ENCODE measurements around the gene SEC23IP. TPM values are rescaled to one million over a fixed set of nuclear protein-coding genes. Genes with fewer than 3 reads are reported as not detected.

The SEC23IP gene
- total RNA-seq, 1 donor from 2014 or later, result 75.6 TPM

GRCh38 chr10:119852822-119853221, 39.7 kb upstream of the SEC23IP start:
- Mint-ChIP-seq H3K9me3 (ENCODE audit: low read depth) (no peaks in the 10 kb centered on the region), H3K27me3 (no peaks in the 10 kb centered on the region), H3K36me3 (ENCODE audit: insufficient read depth) (peaks cover 15% of the 10 kb centered on the region), H3K4me3 (ENCODE audit: low read depth) (no peak overlapping the region), H3K4me1 (ENCODE audit: low read depth) (no peaks in the 10 kb centered on the region), H3K27ac (no peak overlapping the region)
- no peak for TF ChIP-seq CTCF (IDR thresholded peaks at IDR 0.05; ENCODE audit: unreplicated experiment)
- no peak for DNase-seq (ENCODE audit: low spot score, unreplicated experiment)

GRCh38 chr10:119853574-119853973, 39.0 kb upstream of the SEC23IP start:
- Mint-ChIP-seq H3K4me1 (ENCODE audit: low read depth) (no peaks in the 10 kb centered on the region), H3K36me3 (ENCODE audit: insufficient read depth) (peaks cover 13% of the 10 kb centered on the region), H3K27ac (no peak overlapping the region), H3K4me3 (ENCODE audit: low read depth) (no peak overlapping the region), H3K27me3 (no peaks in the 10 kb centered on the region), H3K9me3 (ENCODE audit: low read depth) (no peaks in the 10 kb centered on the region)
- TF ChIP-seq CTCF (IDR thresholded peaks at IDR 0.05; ENCODE audit: unreplicated experiment), result no peak
- no peak for DNase-seq (ENCODE audit: low spot score, unreplicated experiment)

GRCh38 chr10:119858063-119858462, 34.5 kb upstream of the SEC23IP start:
- TF ChIP-seq CTCF (IDR thresholded peaks at IDR 0.05; ENCODE audit: unreplicated experiment), result no peak
- Mint-ChIP-seq H3K27ac (no peak overlapping the region), H3K4me3 (ENCODE audit: low read depth) (no peak overlapping the region), H3K27me3 (no peaks in the 10 kb centered on the region), H3K9me3 (ENCODE audit: low read depth) (no peaks in the 10 kb centered on the region), H3K4me1 (ENCODE audit: low read depth) (peaks cover 2% of the 10 kb centered on the region), H3K36me3 (ENCODE audit: insufficient read depth) (peaks cover 7% of the 10 kb centered on the region)
- no peak for DNase-seq (ENCODE audit: low spot score, unreplicated experiment)

GRCh38 chr10:119859420-119860258, 32.9 kb upstream of the SEC23IP start:
- Mint-ChIP-seq H3K9me3 (ENCODE audit: low read depth) (peaks cover 7% of the 10 kb centered on the region), H3K36me3 (ENCODE audit: insufficient read depth) (peaks cover 14% of the 10 kb centered on the region), H3K27ac (no peak overlapping the region), H3K27me3 (no peaks in the 10 kb centered on the region), H3K4me3 (ENCODE audit: low read depth) (no peak overlapping the region), H3K4me1 (ENCODE audit: low read depth) (peaks cover 6% of the 10 kb centered on the region)
- no peak for DNase-seq (ENCODE audit: low spot score, unreplicated experiment)
- TF ChIP-seq CTCF (IDR thresholded peaks at IDR 0.05; ENCODE audit: unreplicated experiment), result peak; percentile 75

- peak overlapping the region; percentile 11 for H3K27ac Mint-ChIP-seq
Measured at GRCh38 chr10:119860866-119861607, 31.5 kb upstream of the SEC23IP start.

More at GRCh38 chr10:119860866-119861607, 31.5 kb upstream of the SEC23IP start:
- peaks cover 11% of the 10 kb centered on the region for H3K9me3 Mint-ChIP-seq (ENCODE audit: low read depth)
- no peak for TF ChIP-seq CTCF (IDR thresholded peaks at IDR 0.05; ENCODE audit: unreplicated experiment)
- H3K36me3 Mint-ChIP-seq (ENCODE audit: insufficient read depth), result peaks cover 15% of the 10 kb centered on the region
- H3K4me1 Mint-ChIP-seq (ENCODE audit: low read depth), result peaks cover 7% of the 10 kb centered on the region
- no peak for DNase-seq (ENCODE audit: low spot score, unreplicated experiment)
- H3K27me3 Mint-ChIP-seq, result no peaks in the 10 kb centered on the region
- H3K4me3 Mint-ChIP-seq (ENCODE audit: low read depth), result no peak overlapping the region
